Cardiac fibroblast (primary cell): ENCODE measurements around the gene TGM3.
A peak's percentile ranks its signal among the peaks of the same experiment; 100 is the strongest.

Experiments used
- DNase-seq, 2 donors: peaks; one replicate each; pipeline versions ENCODE4 v3.0.0 to v3.0.0-alpha.2; 2010; ENCODE audit warnings: low read depth in 2 of 2
- H3K4me3 ChIP-seq, 2 donors: replicated peaks in 1 of 2; 1 replicate in 1 of 2; 2 replicates in 1 of 2; pipeline ENCODE4 v1.5.1; 2011; ENCODE audit warnings: low read depth in 2 of 2, low read length in 2 of 2, mild to moderate bottlenecking in 2 of 2, moderate library complexity in 1 of 2
- TF ChIP-seq, protein P1 (sequence below): IDR thresholded peaks from one replicate; pipeline ENCODE4 v1.5.1; 2011; ENCODE audit warnings: low read depth, mild to moderate bottlenecking, low read length, inconsistent platforms

Gene TGM3

DNA sequence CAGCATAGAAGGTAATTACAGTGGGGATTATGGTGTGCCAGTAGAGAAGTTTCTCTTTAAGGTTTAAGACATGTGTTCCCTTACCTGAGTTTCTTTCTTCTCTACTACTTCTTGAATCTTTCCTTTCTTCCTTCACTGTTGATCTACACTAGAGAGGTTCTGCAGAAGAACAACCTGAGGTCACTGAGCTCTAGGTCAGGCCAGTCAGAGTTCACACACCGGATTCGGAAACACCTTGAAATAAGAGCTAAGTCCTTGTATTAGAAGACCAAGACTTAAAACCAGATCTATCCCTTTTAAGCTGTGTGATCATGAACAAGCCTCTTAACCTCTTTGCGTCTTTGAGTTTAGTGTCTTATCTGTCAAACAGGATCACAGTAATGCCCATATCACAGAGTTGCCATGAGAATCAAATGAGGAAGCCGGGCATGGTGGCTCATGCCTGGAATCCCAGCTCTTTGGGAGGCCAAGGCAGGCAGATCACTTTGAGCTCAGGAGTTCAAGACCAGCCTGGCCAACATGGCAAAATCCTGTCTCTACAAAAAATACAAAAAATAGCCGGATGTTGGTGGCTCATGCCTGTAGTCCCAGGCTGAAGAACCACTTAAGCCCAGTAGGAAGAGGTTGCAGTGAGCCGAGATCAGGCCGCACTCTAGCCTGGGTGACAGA is 22.0 kb upstream of the TGM3 start:
- TF ChIP-seq, protein P1, sequence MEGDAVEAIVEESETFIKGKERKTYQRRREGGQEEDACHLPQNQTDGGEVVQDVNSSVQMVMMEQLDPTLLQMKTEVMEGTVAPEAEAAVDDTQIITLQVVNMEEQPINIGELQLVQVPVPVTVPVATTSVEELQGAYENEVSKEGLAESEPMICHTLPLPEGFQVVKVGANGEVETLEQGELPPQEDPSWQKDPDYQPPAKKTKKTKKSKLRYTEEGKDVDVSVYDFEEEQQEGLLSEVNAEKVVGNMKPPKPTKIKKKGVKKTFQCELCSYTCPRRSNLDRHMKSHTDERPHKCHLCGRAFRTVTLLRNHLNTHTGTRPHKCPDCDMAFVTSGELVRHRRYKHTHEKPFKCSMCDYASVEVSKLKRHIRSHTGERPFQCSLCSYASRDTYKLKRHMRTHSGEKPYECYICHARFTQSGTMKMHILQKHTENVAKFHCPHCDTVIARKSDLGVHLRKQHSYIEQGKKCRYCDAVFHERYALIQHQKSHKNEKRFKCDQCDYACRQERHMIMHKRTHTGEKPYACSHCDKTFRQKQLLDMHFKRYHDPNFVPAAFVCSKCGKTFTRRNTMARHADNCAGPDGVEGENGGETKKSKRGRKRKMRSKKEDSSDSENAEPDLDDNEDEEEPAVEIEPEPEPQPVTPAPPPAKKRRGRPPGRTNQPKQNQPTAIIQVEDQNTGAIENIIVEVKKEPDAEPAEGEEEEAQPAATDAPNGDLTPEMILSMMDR: no peak
- H3K4me3 ChIP-seq: no peak overlapping the region
- DNase-seq: no peak

- TF ChIP-seq, protein P1: no peak
- DNase-seq: no peak
- no peak overlapping the region for H3K4me3 ChIP-seq
These were observed 19.8 kb upstream of the TGM3 start for GRCh38 chr20:2276015-2276414.

- peak in 1 of 2 donors; percentile 15 for DNase-seq
- no peak overlapping the region for H3K4me3 ChIP-seq
- TF ChIP-seq, protein P1: no peak
These were observed 16.5 kb upstream of the TGM3 start for GRCh38 chr20:2279253-2279779.

- no peak overlapping the region for H3K4me3 ChIP-seq
- no peak for DNase-seq
- TF ChIP-seq, protein P1: no peak
These were observed 15.7 kb upstream of the TGM3 start for GRCh38 chr20:2280082-2280481.

- DNase-seq: no peak
- TF ChIP-seq, protein P1: no peak
- H3K4me3 ChIP-seq: no peak overlapping the region
These were observed 14.2 kb upstream of the TGM3 start for GRCh38 chr20:2281563-2281962.

DNA sequence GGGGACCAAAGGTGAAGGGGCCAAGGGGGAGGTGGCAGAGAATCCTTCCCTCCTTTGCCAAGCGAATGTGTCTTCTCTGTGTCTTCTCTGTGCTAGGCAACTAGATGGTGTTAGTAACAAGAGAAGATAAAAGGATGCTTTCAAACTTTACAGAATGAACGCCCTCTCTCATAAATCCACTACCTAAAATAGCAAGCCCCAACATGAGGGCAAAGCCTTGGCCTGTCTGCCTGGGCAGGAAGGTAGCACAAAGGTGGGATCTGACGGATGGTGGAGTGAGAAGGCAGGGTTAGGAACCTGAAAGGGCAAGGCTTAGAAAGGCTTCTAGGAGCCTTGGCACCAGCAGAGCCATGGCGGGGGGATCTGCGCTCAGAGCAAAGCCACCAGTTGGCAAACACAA is 13.6 kb upstream of the TGM3 start:
- TF ChIP-seq, protein P1: no peak
- no peak for DNase-seq
- H3K4me3 ChIP-seq: no peak overlapping the region
